IMR-90 (cell line): ENCODE results near the gene ADAM30. TPM values are rescaled to one million over a fixed set of nuclear protein-coding genes. Genes with fewer than 3 reads are reported as not detected.

ENCODE experiments used
- ATAC-seq: fragments of 200-7000 bp; cut with Tn5 transposase; 2 replicates; pipeline ENCODE4 v1.9.1; 2020; ENCODE audit warnings: low read depth, mild to moderate bottlenecking, moderate library complexity
- BruUV-seq: library from RNA; stranded (reverse); fragments of 400-500 nt; replicated peaks from 2 replicates; lab custom pipeline; 2021; lab: Mats Ljungman, UMichigan
- CTCF ChIA-PET: fragments of 300-600 bp; formaldehyde crosslinking; extraction: SDS; loops from one replicate; lab custom pipeline; 2021; ENCODE audit warnings: antibody characterized with exemption; lab: Yijun Ruan, JAX
- POLR2A ChIA-PET: fragments of 300-600 bp; sonication (Branson Sonifier 250); formaldehyde crosslinking; loops from one replicate; lab custom pipeline; 2022; ENCODE audit warnings: antibody characterized with exemption; ENCODE audit not compliant: unreplicated experiment; lab: Charles Lee
- DNase-seq: peaks from one replicate; pipeline ENCODE4 v3.0.0; 2013
- H2AFZ ChIP-seq: replicated peaks from 2 replicates; pipeline ENCODE3; 2013; ENCODE audit warnings: low read length, mild to moderate bottlenecking; ENCODE audit not compliant: poor library complexity
- H2AK5ac ChIP-seq: 2 replicates; pipeline ENCODE4 v1.6.1; 2013; ENCODE audit warnings: low read depth, low read length, inconsistent platforms
- H2AK9ac ChIP-seq: replicated peaks from 2 replicates; pipeline ENCODE3; 2013; ENCODE audit warnings: mild to moderate bottlenecking, low read depth, low read length, moderate library complexity; ENCODE audit not compliant: poor library complexity
- H2BK120ac ChIP-seq: 2 replicates; pipeline ENCODE4 v1.6.1; 2013; ENCODE audit warnings: low read depth, low read length, inconsistent platforms
- H2BK15ac ChIP-seq: 3 replicates; pipeline ENCODE4 v1.6.1; 2013; ENCODE audit warnings: low read depth, low read length, inconsistent platforms
- H2BK20ac ChIP-seq: 2 replicates; pipeline ENCODE4 v1.6.1; 2013; ENCODE audit warnings: low read depth, mild to moderate bottlenecking, inconsistent platforms, low read length, moderate library complexity
- H2BK5ac ChIP-seq: 2 replicates; pipeline ENCODE4 v1.6.1; 2013; ENCODE audit warnings: mild to moderate bottlenecking, low read depth, low read length, inconsistent platforms; ENCODE audit not compliant: poor library complexity, severe bottlenecking
- H3K14ac ChIP-seq: replicated peaks from 2 replicates; pipeline ENCODE4 v1.6.1; 2013; ENCODE audit warnings: low read depth, low read length, inconsistent platforms
- H3K18ac ChIP-seq: 2 replicates; pipeline ENCODE4 v1.6.1; 2013; ENCODE audit warnings: low read depth, low read length, control low read depth
- H3K23ac ChIP-seq: 2 replicates; pipeline ENCODE4 v1.6.1; 2013; ENCODE audit warnings: low read depth, low read length, inconsistent platforms
- H3K27ac ChIP-seq: 2 replicates; pipeline ENCODE4 v1.5.1; 2013; ENCODE audit warnings: mild to moderate bottlenecking, control low read depth, low read length; ENCODE audit not compliant: insufficient read depth
- H3K27me3 ChIP-seq: 2 replicates; pipeline ENCODE4 v1.6.1; 2013; ENCODE audit warnings: low read length; ENCODE audit not compliant: control insufficient read depth, insufficient read depth
- H3K36me3 ChIP-seq: 2 replicates; pipeline ENCODE4 v1.6.1; 2013; ENCODE audit warnings: low read length, mixed read lengths; ENCODE audit not compliant: control insufficient read depth, insufficient read depth
- H3K4ac ChIP-seq: 2 replicates; pipeline ENCODE4 v1.6.1; 2013; ENCODE audit warnings: low read depth, low read length, inconsistent platforms
- H3K4me1 ChIP-seq: 2 replicates; pipeline ENCODE4 v1.6.1; 2013; ENCODE audit warnings: low read length, mixed read lengths; ENCODE audit not compliant: control insufficient read depth, insufficient read depth
- H3K4me2 ChIP-seq: 2 replicates; pipeline ENCODE4 v1.6.1; 2013; ENCODE audit warnings: low read depth, mild to moderate bottlenecking, control low read depth, low read length, moderate library complexity
- H3K4me3 ChIP-seq: 2 replicates; pipeline ENCODE4 v1.5.1; 2013; ENCODE audit warnings: low read depth, mild to moderate bottlenecking, control low read depth, low read length, moderate library complexity; ENCODE audit not compliant: insufficient read depth
- H3K56ac ChIP-seq: 2 replicates; pipeline ENCODE4 v1.6.1; 2013; ENCODE audit warnings: low read length, inconsistent platforms; ENCODE audit not compliant: insufficient read depth; ENCODE audit errors: extremely low read depth
- H3K79me1 ChIP-seq, 2 experiments: 2 replicates each; pipeline ENCODE4 v1.6.1; 2013; ENCODE audit warnings: low read length in 2 of 2, inconsistent platforms in 1 of 2, low read depth in 1 of 2
- H3K9ac ChIP-seq: 2 replicates; pipeline ENCODE4 v1.6.1; 2013; ENCODE audit warnings: low read depth, low read length, control low read depth
- H3K9me1 ChIP-seq: 2 replicates; pipeline ENCODE4 v1.6.1; 2013; ENCODE audit warnings: low read length, inconsistent platforms; ENCODE audit not compliant: insufficient read depth
- H3K9me3 ChIP-seq: 2 replicates; pipeline ENCODE4 v1.6.1; 2013; ENCODE audit warnings: low read length; ENCODE audit not compliant: control insufficient read depth, insufficient read depth
- H4K20me1 ChIP-seq: 2 replicates; pipeline ENCODE4 v1.6.1; 2013; ENCODE audit warnings: low read length, inconsistent platforms; ENCODE audit not compliant: insufficient read depth
- H4K5ac ChIP-seq: 2 replicates; pipeline ENCODE4 v1.6.1; 2013; ENCODE audit warnings: mild to moderate bottlenecking, low read depth, low read length, control low read depth
- H4K8ac ChIP-seq, 2 experiments: 2 replicates each; pipeline ENCODE4 v1.6.1; 2013; ENCODE audit warnings: low read depth in 2 of 2, low read length in 2 of 2, control low read depth in 1 of 2, inconsistent platforms in 1 of 2
- H4K91ac ChIP-seq: 2 replicates; pipeline ENCODE4 v1.6.1; 2013; ENCODE audit warnings: low read depth, low read length, inconsistent platforms; ENCODE audit not compliant: insufficient read depth
- MXI1 ChIP-seq: IDR thresholded peaks from 2 replicates; pipeline ENCODE4 v1.6.1; 2012; ENCODE audit warnings: low read depth, mild to moderate bottlenecking, low read length, moderate library complexity, borderline replicate concordance
- POLR2A ChIP-seq: IDR thresholded peaks from 2 replicates; pipeline ENCODE4 v1.6.1; 2012; ENCODE audit warnings: mild to moderate bottlenecking, low read depth, low read length
- WGBS, 2 experiments: methylation state at CpG; one replicate each; pipeline versions ENCODE4 v1.1.5 to v1.1.7; 2013; ENCODE audit warnings: missing lambda C conversion rate in 2 of 2; ENCODE audit not compliant: insufficient read length in 1 of 2; ENCODE audit errors: extremely low coverage in 2 of 2; 5-methylcytosine and 5-hydroxymethylcytosine counted together
- dilution Hi-C: fragments of 300-500 bp; cut with HindIII; formaldehyde crosslinking; loops from one replicate; pipeline ENCODE4 v1.14.3; 2018; ENCODE audit warnings: low sequenced_read_pairs; ENCODE audit not compliant: unreplicated experiment
- in situ Hi-C: fragments of 300-500 bp; cut with MboI; formaldehyde crosslinking; loops from 3 replicates; pipeline ENCODE4 v1.14.3; 2019; ENCODE audit warnings: low sequenced_read_pairs, inconsistent platforms, mixed read lengths
- intact Hi-C: fragments of 100-400 bp; cut with micrococcal nuclease; formaldehyde crosslinking; loops from 2 replicates; pipeline ENCODE4 v1.10.0; 2022
- polyA plus RNA-seq, 3 experiments: library from polyadenylated mRNA; depleted of rRNA; stranded (reverse); fragments of >200 nt; gene quantifications; 2 replicates each; pipeline ENCODE4 v1.2.3, GENCODE V29; 2012; ENCODE audit warnings: low replicate concordance in 1 of 3
- total RNA-seq: library from RNA; depleted of rRNA; stranded (reverse); fragments of >200 nt; gene quantifications from 2 replicates; pipeline ENCODE4 v1.2.3, GENCODE V29; 2012

Gene ADAM30
- total and polyA plus RNA-seq, 2 of the 4 experiments (the other 2 are of a cell fraction): not detected

- no peak overlapping the region for H3K27ac ChIP-seq
- no TSS peak for BruUV-seq
- ATAC-seq (peak; percentile 40; the same call in 1 of the 2 replicates), DNase-seq (peak; percentile 12)
- H3K23ac ChIP-seq: no peak overlapping the region
- no peak overlapping the region for H3K56ac ChIP-seq
- H4K91ac ChIP-seq: no peak overlapping the region
- CTCF ChIA-PET: interaction anchor here (0.5 to 1.1 kb wide), 2 partner anchors 15 to 1064 kb away, joined by 3 read pairs; no protein-coding TSS in a partner anchor
- no peak overlapping the region for H3K4me2 ChIP-seq
- in situ Hi-C loops (no loop called here), dilution Hi-C loops (no loop called here), intact Hi-C loops (no loop called here)
- H2BK20ac ChIP-seq: no peak overlapping the region
- H3K18ac ChIP-seq: no peak overlapping the region
- 57% methylated on average over 1 of the region's 2 CpGs; no CpG with 5 or more reads in 1 of the 2 experiments for WGBS, 2 experiments
- H3K14ac ChIP-seq: no peak overlapping the region
- H2AFZ ChIP-seq: no peak overlapping the region
- H3K79me1 ChIP-seq: no peaks in the 10 kb centered on the region
- H3K9me3 ChIP-seq: no peaks in the 10 kb centered on the region
- H3K4me1 ChIP-seq: no peaks in the 10 kb centered on the region
- H2AK5ac ChIP-seq: no peak overlapping the region
- H4K8ac ChIP-seq: no peak overlapping the region
- no peak overlapping the region for H3K4ac ChIP-seq
- no peak overlapping the region for H2AK9ac ChIP-seq
- POLR2A ChIA-PET: no interaction called here
- no peak overlapping the region for H2BK5ac ChIP-seq
- no peaks in the 10 kb centered on the region for H3K36me3 ChIP-seq
- no peak overlapping the region for H3K9ac ChIP-seq
- no peaks in the 10 kb centered on the region for H4K20me1 ChIP-seq
- no peaks in the 10 kb centered on the region for H3K9me1 ChIP-seq
- H3K27me3 ChIP-seq: no peaks in the 10 kb centered on the region; the same call in none of the 2 replicates
- no peak overlapping the region for H4K5ac ChIP-seq
- no peak overlapping the region for H2BK120ac ChIP-seq
- H3K4me3 ChIP-seq: no peak overlapping the region
- TF ChIP-seq MXI1 (no peak), POLR2A (no peak)
- no peak overlapping the region for H2BK15ac ChIP-seq
Measured at GRCh38 chr1:119898530-119898929, 2.2 kb upstream of the ADAM30 start.
